Pancreas (tissue), 10 donors: ENCODE data around the gene TMEM220. TPM values are rescaled to one million over a fixed set of nuclear protein-coding genes. Genes with fewer than 3 reads are reported as not detected.
"Not testable (repeated sequence)": the region's sequence is repeated elsewhere in the genome, so short reads cannot be mapped to it uniquely, and the experiment has no call there.

ENCODE experiments used
- ATAC-seq, 4 donors: fragments of 200-7000 bp; cut with Tn5 transposase; one replicate each; pipeline versions ENCODE4 v1.8.0 to v1.9.1; 2020; ENCODE audit warnings: mild to moderate bottlenecking in 4 of 4, moderate library complexity in 4 of 4
- DNase-seq, 6 donors: peaks; one replicate each; pipeline ENCODE4 v3.0.0-alpha.2; 2020
- FAIRE-seq: peaks from 2 replicates; lab custom pipeline; 2012; peaks lifted over from hg19 to GRCh38; lab: Jason Lieb, UNC
- H3K27ac ChIP-seq, 4 donors: fragments of 200-600 bp; sonication (generic); 1 replicate in 3 of 4; 2 replicates in 1 of 4; pipeline versions ENCODE4 v1.5.0 to v1.8.0; 2020
- H3K27me3 ChIP-seq, 4 donors: fragments of 200-600 bp; one replicate each; pipeline ENCODE4 v1.8.0; 2021
- H3K36me3 ChIP-seq, 3 donors: fragments of 200-600 bp; sonication (generic) in 1 of 3; one replicate each; pipeline versions ENCODE4 v1.5.0 to v1.8.0; 2020 to 2021
- H3K4me1 ChIP-seq, 3 donors: fragments of 200-600 bp; one replicate each; pipeline ENCODE4 v1.8.0; 2021
- H3K4me3 ChIP-seq, 4 donors: fragments of 200-600 bp; sonication (generic) in 2 of 4; one replicate each; pipeline versions ENCODE4 v1.5.0 to v1.8.0; 2020 to 2021
- H3K9me3 ChIP-seq, 4 donors: fragments of 200-600 bp; one replicate each; pipeline ENCODE4 v1.8.0; 2021
- WGBS, 2 donors: extraction: QIAGEN DNeasy Blood & Tissue Kit; methylation state at CpG; one replicate each; pipeline ENCODE4 v1.1.7; 2013; 5-methylcytosine and 5-hydroxymethylcytosine counted together
- intact Hi-C, 3 donors: fragments of 100-400 bp; cut with DNase I; formaldehyde crosslinking; loops; one replicate each; pipeline versions ENCODE4 v1.11.1 to v1.14.2; 2022
- polyA plus RNA-seq, 2 donors: library from polyadenylated mRNA; stranded (reverse); fragments of 200-250 nt; gene quantifications; one replicate each; pipeline ENCODE4 v1.2.3, GENCODE V29; 2013
- total RNA-seq, 6 donors: library from RNA; stranded (reverse); fragmentation: NEBNext Ultra II Directional in 4 of 6; extraction: Animal tissue kit (Norgen Biotek cat#: 25700) in 4 of 6; gene quantifications; one replicate each; pipeline versions ENCODE4 v1.2.1 to v1.2.4, GENCODE V29; 2021 to 2023
- TF ChIP-seq, protein P1 (sequence below), 4 donors: fragments of 200-600 bp; sonication (generic) in 3 of 4; IDR thresholded peaks; one replicate each; pipeline versions ENCODE4 v1.5.0 to v1.8.0; 2021; ENCODE audit warnings: antibody characterized with exemption in 4 of 4
- donor health status: healthy with polysubstance abuse.
- donor health status: DM: no; HTN: no; CAD: no; lungs with moderate emphysema.
- donor health status: DM: no; HTN: no; CAD: no.
- donor health status: control.
- donor health status: control.
- donor health status: Bipolar disorder and iron deficiency.
- donor health status: DM: yes; HTN: yes; CAD: no.
- donor health status: DM: no; HTN: no; CAD: no.
- donor health status: DM: no; HTN: no; CAD: no.
- donor health status: DM: yes; HTN: yes; CAD: no.

Gene TMEM220
- total and polyA plus RNA-seq, 8 donors = 3.0 to 12.4 (median 8.2) TPM

DNA sequence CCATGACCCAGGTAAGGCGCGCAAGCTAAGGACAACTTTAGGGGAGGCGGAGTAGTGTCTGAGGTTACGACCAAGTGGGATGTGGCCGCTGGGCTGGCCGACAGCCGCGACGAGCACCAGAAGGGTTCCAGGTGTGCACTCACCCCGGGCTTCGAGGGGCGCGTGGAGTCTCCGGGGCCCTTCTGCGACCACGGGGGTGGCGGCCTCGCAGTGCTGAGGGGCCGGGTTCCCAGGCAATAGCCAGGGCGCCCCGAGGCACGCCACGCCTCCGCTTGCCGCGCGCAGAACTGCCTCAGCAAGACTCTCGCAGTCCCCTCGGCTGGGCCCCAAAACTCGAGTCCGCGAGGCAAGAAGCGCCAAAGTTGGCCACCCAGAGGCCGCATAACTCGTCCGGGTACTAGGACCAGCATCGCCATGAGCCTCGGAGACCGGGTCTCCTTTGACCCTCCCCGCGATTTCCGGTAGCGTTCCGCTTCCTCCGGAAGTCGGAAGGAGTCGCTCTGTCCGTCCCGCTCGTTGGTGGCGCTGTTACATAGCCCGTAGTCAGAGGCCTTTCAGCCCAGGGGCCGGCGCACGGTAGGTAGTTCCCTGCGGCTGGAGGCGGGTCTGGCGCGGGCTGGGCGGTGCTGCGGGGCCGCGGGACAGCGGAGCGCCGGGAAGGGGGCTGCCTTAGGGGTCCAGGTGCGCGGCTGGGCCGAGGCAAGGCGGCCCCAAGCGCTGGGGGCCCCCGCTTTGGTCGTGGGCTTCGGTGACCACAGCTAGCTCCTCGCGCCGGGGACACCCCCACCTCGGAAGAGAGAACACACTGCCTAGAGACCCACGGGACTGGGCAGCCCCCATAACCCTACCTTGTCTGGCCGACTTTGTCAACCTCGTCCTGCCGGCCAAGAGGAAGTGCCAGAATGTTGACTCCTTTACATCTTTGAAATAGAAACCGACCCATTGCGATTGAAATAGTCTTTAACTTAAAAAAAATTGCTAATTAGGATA lies 32.4 kb downstream of the TMEM220 start, which contains the start of the genes ADPRM and SCO1:
ADPRM (plus strand) TSS at position 503 of the 990 bp plus-strand sequence. CDS start 7,333 bp downstream, outside the sequence.
SCO1 (minus strand) TSS at position 442 of the 990 bp plus-strand sequence; CDS start at position 416, 26 bp downstream.
- Histone ChIP-seq H3K27me3 (no peaks in the 10 kb centered on the region), H3K9me3 (no peaks in the 10 kb centered on the region), H3K27ac (peak within 1 kb of the TSS; percentile 94 to 97 (median 95)), H3K4me1 (peaks cover 6 to 15% (median 7%) of the 10 kb centered on the region in 3 donors), H3K4me3 (peak within 1 kb of the TSS; percentile 75 to 100 (median 96)), H3K36me3 (peaks cover 0 to 4% (median 0%) of the 10 kb centered on the region in 3 donors)
- FAIRE-seq (no peak), ATAC-seq (peak; percentile 98 to 99 (median 98)), DNase-seq (peak; percentile 90 to 97 (median 93))
- intact Hi-C loops = no loop called here
- 0 to 1% methylated on average over 81 to 84 of the region's 84 CpGs for WGBS, 2 donors
- TF ChIP-seq, protein P1, sequence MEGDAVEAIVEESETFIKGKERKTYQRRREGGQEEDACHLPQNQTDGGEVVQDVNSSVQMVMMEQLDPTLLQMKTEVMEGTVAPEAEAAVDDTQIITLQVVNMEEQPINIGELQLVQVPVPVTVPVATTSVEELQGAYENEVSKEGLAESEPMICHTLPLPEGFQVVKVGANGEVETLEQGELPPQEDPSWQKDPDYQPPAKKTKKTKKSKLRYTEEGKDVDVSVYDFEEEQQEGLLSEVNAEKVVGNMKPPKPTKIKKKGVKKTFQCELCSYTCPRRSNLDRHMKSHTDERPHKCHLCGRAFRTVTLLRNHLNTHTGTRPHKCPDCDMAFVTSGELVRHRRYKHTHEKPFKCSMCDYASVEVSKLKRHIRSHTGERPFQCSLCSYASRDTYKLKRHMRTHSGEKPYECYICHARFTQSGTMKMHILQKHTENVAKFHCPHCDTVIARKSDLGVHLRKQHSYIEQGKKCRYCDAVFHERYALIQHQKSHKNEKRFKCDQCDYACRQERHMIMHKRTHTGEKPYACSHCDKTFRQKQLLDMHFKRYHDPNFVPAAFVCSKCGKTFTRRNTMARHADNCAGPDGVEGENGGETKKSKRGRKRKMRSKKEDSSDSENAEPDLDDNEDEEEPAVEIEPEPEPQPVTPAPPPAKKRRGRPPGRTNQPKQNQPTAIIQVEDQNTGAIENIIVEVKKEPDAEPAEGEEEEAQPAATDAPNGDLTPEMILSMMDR (IDR thresholded peaks at IDR 0.05) = peak; percentile 9 to 25 (median 21)

DNA sequence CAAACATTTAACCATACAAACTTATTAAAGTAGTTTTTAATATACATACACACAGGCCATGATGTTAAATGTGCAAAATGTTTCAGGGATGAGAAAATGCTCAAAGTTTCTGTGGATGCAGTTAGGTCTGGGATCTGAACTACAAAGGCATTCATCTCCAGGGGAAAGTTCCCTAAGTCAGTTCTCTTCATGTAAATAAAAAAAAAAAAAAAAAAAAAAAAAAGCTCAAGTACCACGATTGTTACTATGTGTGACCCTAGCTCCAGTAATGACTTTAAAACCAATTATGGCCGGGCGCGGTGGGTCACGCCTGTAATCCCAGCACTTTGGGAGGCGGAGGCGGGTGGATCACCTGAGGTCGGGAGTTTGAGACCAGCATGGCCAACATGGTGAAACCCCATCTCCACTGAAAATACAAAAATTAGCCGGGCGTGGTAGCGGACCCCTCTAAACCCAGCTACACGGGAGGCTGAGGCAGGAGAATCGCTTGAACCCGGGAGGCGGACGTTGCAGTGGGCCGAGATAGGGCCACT lies 33.9 kb downstream of the TMEM220 start:
- intact Hi-C loops, DNase-seq, FAIRE-seq, H3K27ac ChIP-seq, ATAC-seq, H3K27me3 ChIP-seq, H3K9me3 ChIP-seq: not testable (repeated sequence)
- peaks cover 0 to 17% (median 0%) of the 10 kb centered on the region in 3 donors for H3K36me3 ChIP-seq
- H3K4me1 ChIP-seq = peaks cover 6 to 14% (median 7%) of the 10 kb centered on the region in 3 donors
- peak overlapping the region in 1 of 4 donors; percentile 99 for H3K4me3 ChIP-seq
- WGBS, 2 donors = 85% methylated on average over 17 of the region's 17 CpGs

DNA sequence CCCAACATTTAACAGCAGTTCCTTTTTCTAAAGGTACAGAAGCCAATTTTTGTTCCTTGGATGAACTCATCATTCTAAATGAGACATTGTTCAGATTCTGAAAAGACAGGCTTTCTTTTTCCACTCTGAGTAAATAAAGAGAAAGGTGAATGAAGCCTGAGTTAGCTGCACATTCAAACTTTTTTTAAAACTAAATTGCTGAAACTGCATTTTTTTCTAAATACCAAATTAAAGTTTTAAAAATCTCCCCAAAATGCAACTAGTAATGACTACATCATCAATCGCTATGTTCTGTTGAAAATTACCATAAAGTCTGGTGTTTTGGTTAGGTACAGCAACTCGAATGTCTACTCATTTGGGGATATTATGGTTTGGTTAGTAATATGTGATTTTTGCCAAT lies 42.3 kb downstream of the TMEM220 start:
- WGBS, 2 donors = 85 to 92% methylated on average over 2 of the region's 2 CpGs
- no peak for DNase-seq
- H3K4me3 ChIP-seq = no peak overlapping the region
- peaks cover 0 to 38% (median 19%) of the 10 kb centered on the region in 3 donors for H3K36me3 ChIP-seq
- no peaks in the 10 kb centered on the region for H3K27me3 ChIP-seq
- ATAC-seq = no peak
- no peak for FAIRE-seq
- H3K4me1 ChIP-seq = no peaks in the 10 kb centered on the region
- H3K27ac ChIP-seq = no peak overlapping the region
- no peaks in the 10 kb centered on the region for H3K9me3 ChIP-seq
- TF ChIP-seq, protein P1 (IDR thresholded peaks at IDR 0.05) = no peak
- intact Hi-C loops = no loop called here

DNA sequence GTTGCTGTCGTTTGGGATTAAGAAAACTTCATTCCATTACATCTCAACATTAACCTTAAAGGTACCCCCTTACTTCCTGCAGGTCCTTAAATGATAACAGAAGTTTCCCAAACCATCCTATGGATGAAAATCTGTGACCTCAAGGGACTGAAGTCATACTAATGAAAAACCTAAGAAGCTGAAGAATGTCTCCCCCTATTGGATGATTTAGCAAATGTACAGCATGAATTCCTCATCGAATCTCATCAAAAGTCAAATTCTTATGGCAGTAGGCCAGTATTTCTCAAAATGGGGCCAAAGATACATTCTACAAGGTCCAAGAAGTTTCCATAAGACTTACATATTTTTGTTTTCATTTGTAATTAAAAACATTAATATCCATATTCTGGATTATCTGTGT lies 46.0 kb downstream of the TMEM220 start:
- H3K27ac ChIP-seq = no peak overlapping the region
- intact Hi-C loops = no loop called here
- FAIRE-seq (no peak), ATAC-seq (no peak), DNase-seq (no peak)
- no peaks in the 10 kb centered on the region for H3K4me1 ChIP-seq
- TF ChIP-seq, protein P1 (IDR thresholded peaks at IDR 0.05) = no peak
- H3K36me3 ChIP-seq = peaks cover 0 to 31% (median 26%) of the 10 kb centered on the region in 3 donors
- H3K27me3 ChIP-seq = no peaks in the 10 kb centered on the region
- 55 to 74% methylated on average over 2 of the region's 2 CpGs for WGBS, 2 donors
- no peak overlapping the region for H3K4me3 ChIP-seq
- no peaks in the 10 kb centered on the region for H3K9me3 ChIP-seq

DNA sequence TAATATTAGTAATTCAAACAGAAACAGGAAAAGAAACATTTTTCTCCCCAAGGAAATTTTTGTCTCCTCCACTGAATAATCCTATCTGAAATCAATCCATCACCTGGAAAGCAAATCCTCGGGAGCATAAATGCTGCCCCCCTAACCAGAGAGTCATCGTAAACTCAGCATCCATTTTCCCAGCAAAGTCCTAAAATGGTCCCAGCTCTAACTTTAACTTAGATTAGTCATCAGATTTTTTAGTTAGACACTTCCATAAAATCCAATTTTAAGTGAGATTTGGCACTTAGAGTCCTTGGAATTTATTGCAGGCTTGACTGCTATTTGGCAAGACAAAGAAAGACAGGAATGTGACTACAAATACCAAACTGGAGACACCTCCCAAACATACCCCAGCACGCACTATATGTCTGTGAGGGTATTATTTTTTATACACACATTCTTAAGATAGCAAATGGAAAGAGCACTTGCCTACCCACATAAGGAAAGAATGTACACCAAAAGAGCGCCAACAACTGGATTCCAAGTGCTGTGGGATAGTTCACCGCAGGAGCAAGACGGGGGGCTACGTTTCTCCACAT lies 47.9 kb downstream of the TMEM220 start:
- H3K9me3 ChIP-seq = no peaks in the 10 kb centered on the region
- intact Hi-C loops = no loop called here
- H3K4me3 ChIP-seq = no peak overlapping the region
- 80 to 89% methylated on average over 7 of the region's 7 CpGs for WGBS, 2 donors
- ATAC-seq (no peak), DNase-seq (no peak), FAIRE-seq (no peak)
- H3K27ac ChIP-seq = no peak overlapping the region
- H3K27me3 ChIP-seq = no peaks in the 10 kb centered on the region
- peaks cover 0 to 44% (median 26%) of the 10 kb centered on the region in 3 donors for H3K36me3 ChIP-seq
- no peaks in the 10 kb centered on the region for H3K4me1 ChIP-seq
- TF ChIP-seq, protein P1 (IDR thresholded peaks at IDR 0.05) = no peak
